ENCODE results near the gene SNX25. TPM values are rescaled to one million over a fixed set of nuclear protein-coding genes. Genes with fewer than 3 reads are reported as not detected.

The SNX25 gene
- total and polyA plus RNA-seq, 4 donors, result 2.8 to 13.9 (median 5.0) TPM

DNA sequence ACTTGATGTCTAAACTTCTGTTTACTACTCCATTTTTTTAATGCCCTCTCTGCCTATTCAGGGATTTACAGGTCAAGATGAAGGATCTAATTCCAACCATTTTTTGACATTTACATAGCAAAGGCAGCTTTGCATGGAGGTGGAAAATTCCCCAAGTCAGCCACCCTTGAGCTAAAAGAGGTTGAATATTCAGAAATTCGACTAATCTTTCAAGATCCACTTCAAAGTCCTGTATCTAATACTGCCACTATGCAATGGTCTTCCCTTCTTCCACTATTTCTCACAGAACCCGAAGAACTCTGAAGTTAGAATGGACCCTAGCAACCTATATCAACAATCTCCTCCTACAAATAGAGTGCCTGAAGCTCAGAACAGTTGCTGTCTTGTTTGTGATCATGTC lies 27.2 kb upstream of the SNX25 start:
- 75% methylated on average over 2 of the region's 2 CpGs for WGBS
- TF ChIP-seq, protein P1, sequence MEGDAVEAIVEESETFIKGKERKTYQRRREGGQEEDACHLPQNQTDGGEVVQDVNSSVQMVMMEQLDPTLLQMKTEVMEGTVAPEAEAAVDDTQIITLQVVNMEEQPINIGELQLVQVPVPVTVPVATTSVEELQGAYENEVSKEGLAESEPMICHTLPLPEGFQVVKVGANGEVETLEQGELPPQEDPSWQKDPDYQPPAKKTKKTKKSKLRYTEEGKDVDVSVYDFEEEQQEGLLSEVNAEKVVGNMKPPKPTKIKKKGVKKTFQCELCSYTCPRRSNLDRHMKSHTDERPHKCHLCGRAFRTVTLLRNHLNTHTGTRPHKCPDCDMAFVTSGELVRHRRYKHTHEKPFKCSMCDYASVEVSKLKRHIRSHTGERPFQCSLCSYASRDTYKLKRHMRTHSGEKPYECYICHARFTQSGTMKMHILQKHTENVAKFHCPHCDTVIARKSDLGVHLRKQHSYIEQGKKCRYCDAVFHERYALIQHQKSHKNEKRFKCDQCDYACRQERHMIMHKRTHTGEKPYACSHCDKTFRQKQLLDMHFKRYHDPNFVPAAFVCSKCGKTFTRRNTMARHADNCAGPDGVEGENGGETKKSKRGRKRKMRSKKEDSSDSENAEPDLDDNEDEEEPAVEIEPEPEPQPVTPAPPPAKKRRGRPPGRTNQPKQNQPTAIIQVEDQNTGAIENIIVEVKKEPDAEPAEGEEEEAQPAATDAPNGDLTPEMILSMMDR (IDR thresholded peaks at IDR 0.05; ENCODE audit: low read depth, low read length, missing input control), result no peak
- TF ChIP-seq, protein P2, sequence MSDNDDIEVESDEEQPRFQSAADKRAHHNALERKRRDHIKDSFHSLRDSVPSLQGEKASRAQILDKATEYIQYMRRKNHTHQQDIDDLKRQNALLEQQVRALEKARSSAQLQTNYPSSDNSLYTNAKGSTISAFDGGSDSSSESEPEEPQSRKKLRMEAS (IDR thresholded peaks at IDR 0.05), result no peak
- no peak for TF ChIP-seq HNF4A (conservative IDR thresholded peaks at IDR 0.05)
- no peak for TF ChIP-seq HNF4G (IDR thresholded peaks at IDR 0.05)
- no peak for TF ChIP-seq JUND (IDR thresholded peaks at IDR 0.05)
- no peak for TF ChIP-seq RAD21 (IDR thresholded peaks at IDR 0.05)
- TF ChIP-seq SP1 (IDR thresholded peaks at IDR 0.05), result no peak
- no peak for TF ChIP-seq EGR1 (IDR thresholded peaks at IDR 0.05; ENCODE audit: low read depth in 2 of 2)
- no peak for TF ChIP-seq YY1 (IDR thresholded peaks at IDR 0.05)
- no peak for TF ChIP-seq FOXA1 (IDR thresholded peaks at IDR 0.05)
- no peak for TF ChIP-seq NR2F2 (IDR thresholded peaks at IDR 0.05)
- no peak for TF ChIP-seq TAF1 (conservative IDR thresholded peaks at IDR 0.05)
- TF ChIP-seq, protein P3, sequence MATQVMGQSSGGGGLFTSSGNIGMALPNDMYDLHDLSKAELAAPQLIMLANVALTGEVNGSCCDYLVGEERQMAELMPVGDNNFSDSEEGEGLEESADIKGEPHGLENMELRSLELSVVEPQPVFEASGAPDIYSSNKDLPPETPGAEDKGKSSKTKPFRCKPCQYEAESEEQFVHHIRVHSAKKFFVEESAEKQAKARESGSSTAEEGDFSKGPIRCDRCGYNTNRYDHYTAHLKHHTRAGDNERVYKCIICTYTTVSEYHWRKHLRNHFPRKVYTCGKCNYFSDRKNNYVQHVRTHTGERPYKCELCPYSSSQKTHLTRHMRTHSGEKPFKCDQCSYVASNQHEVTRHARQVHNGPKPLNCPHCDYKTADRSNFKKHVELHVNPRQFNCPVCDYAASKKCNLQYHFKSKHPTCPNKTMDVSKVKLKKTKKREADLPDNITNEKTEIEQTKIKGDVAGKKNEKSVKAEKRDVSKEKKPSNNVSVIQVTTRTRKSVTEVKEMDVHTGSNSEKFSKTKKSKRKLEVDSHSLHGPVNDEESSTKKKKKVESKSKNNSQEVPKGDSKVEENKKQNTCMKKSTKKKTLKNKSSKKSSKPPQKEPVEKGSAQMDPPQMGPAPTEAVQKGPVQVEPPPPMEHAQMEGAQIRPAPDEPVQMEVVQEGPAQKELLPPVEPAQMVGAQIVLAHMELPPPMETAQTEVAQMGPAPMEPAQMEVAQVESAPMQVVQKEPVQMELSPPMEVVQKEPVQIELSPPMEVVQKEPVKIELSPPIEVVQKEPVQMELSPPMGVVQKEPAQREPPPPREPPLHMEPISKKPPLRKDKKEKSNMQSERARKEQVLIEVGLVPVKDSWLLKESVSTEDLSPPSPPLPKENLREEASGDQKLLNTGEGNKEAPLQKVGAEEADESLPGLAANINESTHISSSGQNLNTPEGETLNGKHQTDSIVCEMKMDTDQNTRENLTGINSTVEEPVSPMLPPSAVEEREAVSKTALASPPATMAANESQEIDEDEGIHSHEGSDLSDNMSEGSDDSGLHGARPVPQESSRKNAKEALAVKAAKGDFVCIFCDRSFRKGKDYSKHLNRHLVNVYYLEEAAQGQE (IDR thresholded peaks at IDR 0.05), result no peak
- no peak for TF ChIP-seq FOXA2 (IDR thresholded peaks at IDR 0.05)
- DNase-seq (ENCODE audit: low spot score), result no peak
- no peaks in the 10 kb centered on the region for H3K27me3 ChIP-seq (ENCODE audit: control insufficient read depth in 4 of 4, insufficient read depth in 4 of 4, low read length in 3 of 4)
- H3K36me3 ChIP-seq (ENCODE audit: control insufficient read depth in 4 of 4, insufficient read depth in 3 of 4, low read depth in 1 of 4, low read length in 3 of 4), result peaks cover 0 to 3% (median under 1%) of the 10 kb centered on the region in 4 donors
- H3K9ac ChIP-seq (ENCODE audit: low read depth in 1 of 2, low read length in 2 of 2), result no peak overlapping the region
- H3K9me3 ChIP-seq (ENCODE audit: control insufficient read depth in 4 of 4, low read length in 3 of 4), result no peaks in the 10 kb centered on the region
- no peaks in the 10 kb centered on the region for H3K4me1 ChIP-seq (ENCODE audit: control insufficient read depth in 4 of 4, insufficient read depth in 4 of 4, low read length in 3 of 4)
- H3K4me3 ChIP-seq (ENCODE audit: low read depth in 1 of 3, low read length in 3 of 3), result no peak overlapping the region
- no peak overlapping the region for H3K27ac ChIP-seq (ENCODE audit: low read depth in 1 of 2, low read length in 2 of 2)

DNA sequence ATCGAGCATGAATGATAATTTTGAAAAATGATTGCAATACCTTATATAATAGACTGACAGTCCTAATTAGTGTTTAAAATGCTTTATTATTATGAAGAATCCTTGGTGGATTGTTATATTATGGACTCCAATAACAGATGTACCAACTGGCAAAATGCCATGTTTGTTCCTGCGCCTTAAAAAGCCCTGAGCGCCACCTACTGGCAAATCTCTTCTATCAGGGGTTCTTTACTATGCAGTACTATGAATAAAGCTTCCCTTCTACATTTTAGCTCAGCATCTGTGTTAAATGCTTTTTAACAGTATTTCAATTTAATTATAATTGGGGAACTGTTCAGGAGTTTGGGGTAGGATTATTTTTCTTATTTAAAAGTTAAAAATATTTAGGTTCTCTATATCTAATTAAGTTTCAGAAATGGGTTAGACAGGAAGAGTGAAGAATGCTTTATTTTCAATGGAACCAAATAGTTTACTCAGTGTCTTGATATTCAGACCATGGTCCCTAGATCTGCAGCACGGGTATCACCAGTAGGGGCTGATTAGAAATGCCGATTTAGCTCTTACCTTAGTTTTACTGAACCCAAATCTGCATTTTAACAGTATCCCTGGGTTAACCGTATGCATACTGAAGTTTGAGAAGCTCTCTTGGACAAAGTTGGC lies 25.6 kb upstream of the SNX25 start:
- H3K4me1 ChIP-seq (ENCODE audit: control insufficient read depth in 4 of 4, insufficient read depth in 4 of 4, low read length in 3 of 4), result no peaks in the 10 kb centered on the region
- TF ChIP-seq HNF4G (IDR thresholded peaks at IDR 0.05) (no peak), SP1 (IDR thresholded peaks at IDR 0.05) (no peak), RAD21 (IDR thresholded peaks at IDR 0.05) (peak; percentile 83 to 87), HNF4A (conservative IDR thresholded peaks at IDR 0.05) (no peak), NR2F2 (IDR thresholded peaks at IDR 0.05) (no peak), TAF1 (conservative IDR thresholded peaks at IDR 0.05) (no peak), FOXA2 (IDR thresholded peaks at IDR 0.05) (no peak)
- TF ChIP-seq, protein P1 (IDR thresholded peaks at IDR 0.05; ENCODE audit: low read depth, low read length, missing input control), result peak; percentile 67
- TF ChIP-seq, protein P3 (IDR thresholded peaks at IDR 0.05), result no peak
- peaks cover 0 to 7% (median under 1%) of the 10 kb centered on the region in 4 donors for H3K36me3 ChIP-seq (ENCODE audit: control insufficient read depth in 4 of 4, insufficient read depth in 3 of 4, low read depth in 1 of 4, low read length in 3 of 4)
- 46% methylated on average over 6 of the region's 6 CpGs for WGBS
- H3K9me3 ChIP-seq (ENCODE audit: control insufficient read depth in 4 of 4, low read length in 3 of 4), result no peaks in the 10 kb centered on the region
- no peaks in the 10 kb centered on the region for H3K27me3 ChIP-seq (ENCODE audit: control insufficient read depth in 4 of 4, insufficient read depth in 4 of 4, low read length in 3 of 4)
- H3K27ac ChIP-seq (ENCODE audit: low read depth in 1 of 2, low read length in 2 of 2), result no peak overlapping the region
- H3K9ac ChIP-seq (ENCODE audit: low read depth in 1 of 2, low read length in 2 of 2), result no peak overlapping the region
- no peak overlapping the region for H3K4me3 ChIP-seq (ENCODE audit: low read depth in 1 of 3, low read length in 3 of 3)
- DNase-seq (ENCODE audit: low spot score), result peak; percentile 80

Measured in liver (tissue), 9 donors.